PC-9 (cell line): ENCODE measurements around the gene UBE2QL1. TPM values are rescaled to one million over a fixed set of nuclear protein-coding genes. Genes with fewer than 3 reads are reported as not detected.
"Not testable (repeated sequence)": the region's sequence is repeated elsewhere in the genome, so short reads cannot be mapped to it uniquely, and the experiment has no call there.

ENCODE experiments used
- BruUV-seq: library from RNA; stranded (reverse); fragments of 400-500 nt; replicated peaks from 2 replicates; lab custom pipeline; 2021; lab: Mats Ljungman, UMichigan
- CTCF ChIA-PET: fragments of 300-600 bp; sonication (Branson Sonifier 250); formaldehyde crosslinking; loops from one replicate; lab custom pipeline; 2022; ENCODE audit warnings: antibody characterized with exemption; lab: Charles Lee
- POLR2A ChIA-PET: fragments of 300-600 bp; sonication (Branson Sonifier 250); formaldehyde crosslinking; loops from one replicate; lab custom pipeline; 2022; ENCODE audit warnings: antibody characterized with exemption; ENCODE audit not compliant: unreplicated experiment; lab: Charles Lee
- DNase-seq, 2 experiments: peaks; one replicate each; pipeline versions ENCODE4 v3.0.0 to v3.0.0-alpha.2; 2015 to 2022; ENCODE audit warnings: mixed read lengths in 1 of 2
- H2AFZ ChIP-seq: fragments of 200-600 bp; sonication (generic); 2 replicates; pipeline ENCODE4 v1.8.1; 2017; ENCODE audit warnings: antibody characterized with exemption
- H3F3A ChIP-seq: fragments of 200-600 bp; sonication (generic); 2 replicates; pipeline ENCODE4 v1.8.1; 2017; ENCODE audit warnings: antibody characterized with exemption, mild to moderate bottlenecking, low read depth; ENCODE audit not compliant: insufficient read depth
- H3K27ac ChIP-seq: fragments of 200-600 bp; sonication (generic); 2 replicates; pipeline ENCODE4 v1.6.1; 2016; ENCODE audit warnings: mixed run types
- H3K27me3 ChIP-seq: fragments of 200-600 bp; sonication (generic); 2 replicates; pipeline ENCODE4 v1.6.1; 2016; ENCODE audit warnings: low read depth, mixed run types; ENCODE audit not compliant: insufficient read depth
- H3K36me3 ChIP-seq: fragments of 200-600 bp; sonication (generic); 2 replicates; pipeline ENCODE4 v1.6.1; 2016; ENCODE audit warnings: low read depth, mixed run types
- H3K4me1 ChIP-seq: fragments of 200-600 bp; sonication (generic); replicated peaks from 2 replicates; pipeline ENCODE4 v1.6.1; 2016; ENCODE audit warnings: mixed run types; ENCODE audit not compliant: insufficient read depth
- H3K4me2 ChIP-seq: fragments of 200-600 bp; sonication (generic); 2 replicates; pipeline ENCODE4 v1.6.1; 2017; ENCODE audit warnings: mixed run types
- H3K4me3 ChIP-seq: fragments of 200-600 bp; sonication (generic); 2 replicates; pipeline ENCODE4 v1.6.1; 2016; ENCODE audit warnings: mixed run types
- H3K79me2 ChIP-seq: fragments of 200-600 bp; sonication (generic); 2 replicates; pipeline ENCODE4 v1.6.1; 2017; ENCODE audit warnings: low read depth, mixed run types
- H3K9me2 ChIP-seq: fragments of 200-600 bp; sonication (generic); 2 replicates; pipeline ENCODE4 v1.8.1; 2017; ENCODE audit warnings: mild to moderate bottlenecking; ENCODE audit not compliant: insufficient read depth
- H3K9me3 ChIP-seq: fragments of 200-600 bp; sonication (generic); 2 replicates; pipeline ENCODE4 v1.8.1; 2016; ENCODE audit warnings: low read depth; ENCODE audit not compliant: insufficient read depth
- H4K20me1 ChIP-seq: fragments of 200-600 bp; sonication (generic); 2 replicates; pipeline ENCODE4 v1.8.1; 2017; ENCODE audit not compliant: insufficient read depth
- EZH2 ChIP-seq: fragments of 200-600 bp; sonication (generic); IDR thresholded peaks from 2 replicates; pipeline ENCODE4 v1.8.0; 2017; ENCODE audit warnings: antibody characterized with exemption, low read depth
- intact Hi-C: fragments of 100-400 bp; cut with micrococcal nuclease; formaldehyde crosslinking; loops from one replicate; pipeline ENCODE4 v1.10.0; 2022; ENCODE audit not compliant: unreplicated experiment
- total RNA-seq: library from RNA; stranded (reverse); gene quantifications from 2 replicates; pipeline ENCODE4 v1.2.3, GENCODE V29; 2021
- TF ChIP-seq, protein P1 (sequence below): fragments of 200-600 bp; sonication (generic); conservative IDR thresholded peaks from 2 replicates; pipeline ENCODE4 v1.6.1; 2017; ENCODE audit warnings: mixed run types, antibody characterized with exemption, mild to moderate bottlenecking, moderate library complexity

The UBE2QL1 gene
- total RNA-seq, 1 experiment from 2014 or later, result not detected

DNA sequence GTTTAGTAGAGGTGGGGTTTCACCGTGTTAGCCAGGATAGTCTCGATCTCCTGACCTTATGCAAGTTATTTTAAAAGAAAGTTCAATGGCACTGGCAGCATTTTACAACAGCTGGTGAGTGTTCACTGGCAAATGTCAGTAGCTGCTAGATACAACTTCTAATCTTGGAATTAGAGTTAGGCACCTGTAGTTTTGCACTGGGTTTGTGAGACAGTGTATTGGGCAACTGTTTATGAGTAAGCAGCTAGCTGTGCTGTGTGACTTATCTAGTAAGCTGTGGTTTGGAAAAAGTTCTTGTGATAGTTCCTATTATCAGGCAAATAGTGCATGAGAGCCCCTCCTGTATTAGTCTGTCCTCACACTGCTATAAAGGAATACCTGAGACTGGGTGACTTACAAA, 61.5 kb downstream of the UBE2QL1 start:
- BruUV-seq, result no TSS peak
- Histone ChIP-seq H3K4me1 (no peaks in the 10 kb centered on the region), H3F3A (no peaks in the 10 kb centered on the region), H3K27ac (no peak overlapping the region), H3K4me3 (no peak overlapping the region), H3K4me2 (no peak overlapping the region), H3K27me3 (peaks cover 74% of the 10 kb centered on the region), H3K36me3 (no peaks in the 10 kb centered on the region), H4K20me1 (no peaks in the 10 kb centered on the region), H3K9me2 (no peaks in the 10 kb centered on the region), H3K79me2 (no peaks in the 10 kb centered on the region), H3K9me3 (0 out of 2 replicates have a peak, but pooled peaks cover 5% of the 10 kb centered on the region), H2AFZ (no peak overlapping the region)
- ChIA-PET CTCF (no interaction called here), POLR2A (no interaction called here)
- intact Hi-C loops, result no loop called here
- TF ChIP-seq, protein P1, sequence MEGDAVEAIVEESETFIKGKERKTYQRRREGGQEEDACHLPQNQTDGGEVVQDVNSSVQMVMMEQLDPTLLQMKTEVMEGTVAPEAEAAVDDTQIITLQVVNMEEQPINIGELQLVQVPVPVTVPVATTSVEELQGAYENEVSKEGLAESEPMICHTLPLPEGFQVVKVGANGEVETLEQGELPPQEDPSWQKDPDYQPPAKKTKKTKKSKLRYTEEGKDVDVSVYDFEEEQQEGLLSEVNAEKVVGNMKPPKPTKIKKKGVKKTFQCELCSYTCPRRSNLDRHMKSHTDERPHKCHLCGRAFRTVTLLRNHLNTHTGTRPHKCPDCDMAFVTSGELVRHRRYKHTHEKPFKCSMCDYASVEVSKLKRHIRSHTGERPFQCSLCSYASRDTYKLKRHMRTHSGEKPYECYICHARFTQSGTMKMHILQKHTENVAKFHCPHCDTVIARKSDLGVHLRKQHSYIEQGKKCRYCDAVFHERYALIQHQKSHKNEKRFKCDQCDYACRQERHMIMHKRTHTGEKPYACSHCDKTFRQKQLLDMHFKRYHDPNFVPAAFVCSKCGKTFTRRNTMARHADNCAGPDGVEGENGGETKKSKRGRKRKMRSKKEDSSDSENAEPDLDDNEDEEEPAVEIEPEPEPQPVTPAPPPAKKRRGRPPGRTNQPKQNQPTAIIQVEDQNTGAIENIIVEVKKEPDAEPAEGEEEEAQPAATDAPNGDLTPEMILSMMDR, result no peak
- no peak for TF ChIP-seq EZH2
- DNase-seq, result no peak

DNA sequence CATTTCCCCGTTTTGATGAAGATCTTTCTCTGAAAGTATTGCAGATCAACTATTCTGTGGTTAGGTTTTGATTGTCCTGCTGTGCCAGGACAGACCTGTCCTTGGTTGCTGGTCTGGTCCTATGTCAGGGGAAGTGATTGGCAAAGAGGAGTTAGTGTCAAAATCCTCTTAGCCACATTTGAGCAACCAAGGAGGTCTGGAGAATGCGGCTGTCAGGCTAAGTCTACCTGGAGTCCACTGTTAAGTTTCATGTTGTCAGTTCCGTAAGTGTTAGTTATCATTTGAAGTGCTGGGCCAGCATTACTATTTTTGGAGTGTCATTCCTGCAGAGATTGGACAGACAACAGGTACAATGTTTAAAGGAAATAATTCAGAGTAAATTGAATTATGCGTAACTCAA, 62.3 kb downstream of the UBE2QL1 start:
- intact Hi-C loops, result no loop called here
- Histone ChIP-seq H3K4me1 (no peaks in the 10 kb centered on the region), H4K20me1 (no peaks in the 10 kb centered on the region), H3K36me3 (no peaks in the 10 kb centered on the region), H3K4me3 (no peak overlapping the region), H3K27ac (no peak overlapping the region), H3K9me2 (no peaks in the 10 kb centered on the region), H3F3A (no peaks in the 10 kb centered on the region), H3K9me3 (0 out of 2 replicates have a peak, but pooled peaks cover 5% of the 10 kb centered on the region), H3K4me2 (no peak overlapping the region), H3K27me3 (peaks cover 68% of the 10 kb centered on the region), H3K79me2 (no peaks in the 10 kb centered on the region), H2AFZ (no peak overlapping the region)
- CTCF ChIA-PET, result no interaction called here
- no TSS peak for BruUV-seq
- POLR2A ChIA-PET, result no interaction called here
- TF ChIP-seq, protein P1, result no peak
- no peak for TF ChIP-seq EZH2
- DNase-seq, result no peak

DNA sequence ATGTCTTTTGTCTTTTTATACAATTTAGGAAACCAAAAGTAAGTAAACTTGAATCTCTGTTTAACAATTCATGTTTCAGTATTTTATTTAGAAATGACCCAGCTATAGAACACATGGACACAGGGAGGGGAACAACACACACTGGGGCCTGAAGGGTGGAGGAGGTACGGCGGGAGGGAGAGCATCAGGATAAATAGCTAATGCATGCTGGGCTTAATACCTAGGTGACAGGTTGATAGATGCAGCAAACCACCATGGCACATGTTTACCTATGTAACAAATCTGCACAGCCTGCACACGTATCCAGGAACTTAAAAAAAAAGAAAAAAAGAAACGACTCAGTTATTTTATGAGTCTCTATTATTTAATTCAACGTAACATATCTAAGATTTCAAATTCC, 67.2 kb downstream of the UBE2QL1 start:
- H3K4me2 ChIP-seq, H3K27ac ChIP-seq, H3F3A ChIP-seq, CTCF ChIA-PET, H3K9me3 ChIP-seq, H3K9me2 ChIP-seq, H3K36me3 ChIP-seq, BruUV-seq, H3K4me1 ChIP-seq, H4K20me1 ChIP-seq, H3K4me3 ChIP-seq, intact Hi-C loops, H2AFZ ChIP-seq, DNase-seq, H3K79me2 ChIP-seq: not testable (repeated sequence)
- peaks cover 65% of the 10 kb centered on the region for H3K27me3 ChIP-seq
- POLR2A ChIA-PET, result interaction anchor here (0.6 kb wide), 1 partner anchor 77 kb away, joined by 3 read pairs; no protein-coding TSS in a partner anchor

GRCh38 chr5:6516823-6517222, 68.2 kb downstream of the UBE2QL1 start:
- 0 out of 2 replicates have a peak, but pooled peaks cover 5% of the 10 kb centered on the region for H3K9me3 ChIP-seq
- H3K4me1 ChIP-seq, result no peaks in the 10 kb centered on the region
- TF ChIP-seq, protein P1, result no peak
- no peak for TF ChIP-seq EZH2
- peaks cover 70% of the 10 kb centered on the region for H3K27me3 ChIP-seq
- no peak overlapping the region for H3K4me2 ChIP-seq
- BruUV-seq, result no TSS peak
- H3K36me3 ChIP-seq, result no peaks in the 10 kb centered on the region
- POLR2A ChIA-PET, result no interaction called here
- no peaks in the 10 kb centered on the region for H4K20me1 ChIP-seq
- CTCF ChIA-PET, result no interaction called here
- H3K79me2 ChIP-seq, result no peaks in the 10 kb centered on the region
- no peaks in the 10 kb centered on the region for H3F3A ChIP-seq
- H3K27ac ChIP-seq, result no peak overlapping the region
- intact Hi-C loops, result no loop called here
- H3K9me2 ChIP-seq, result no peaks in the 10 kb centered on the region
- no peak for DNase-seq
- H3K4me3 ChIP-seq, result no peak overlapping the region
- no peak overlapping the region for H2AFZ ChIP-seq
